EH (cell line): Measurements from ENCODE around the gene VSIG4.
"Not testable (repeated sequence)": the region's sequence is repeated elsewhere in the genome, so short reads cannot be mapped to it uniquely, and the experiment has no call there.

Experiments used
- DNase-seq: peaks from one replicate; pipeline ENCODE4 v3.0.0-alpha.2; 2015; ENCODE audit warnings: low read depth

VSIG4 gene

GRCh38 chrX:66007851-66008250, 32.0 kb downstream of the VSIG4 start:
- no peak for DNase-seq

GRCh38 chrX:66005830-66006449, 33.9 kb downstream of the VSIG4 start:
- DNase-seq = no peak

- DNase-seq = no peak
Measured at GRCh38 chrX:66004928-66005829, 34.7 kb downstream of the VSIG4 start.

GRCh38 chrX:66002824-66003680, 36.8 kb downstream of the VSIG4 start:
- no peak for DNase-seq

- DNase-seq = no peak
Measured at GRCh38 chrX:66001596-66001995, 38.3 kb downstream of the VSIG4 start.

GRCh38 chrX:66000628-66001272, 39.1 kb downstream of the VSIG4 start:
- DNase-seq = no peak

- no peak for DNase-seq
Measured at GRCh38 chrX:66000178-66000577, 39.7 kb downstream of the VSIG4 start.

GRCh38 chrX:65999563-66000148, 40.2 kb downstream of the VSIG4 start:
- DNase-seq = no peak

GRCh38 chrX:65999029-65999562, 40.8 kb downstream of the VSIG4 start:
- DNase-seq = no peak

GRCh38 chrX:65997978-65998717, 41.7 kb downstream of the VSIG4 start:
- DNase-seq = no peak

GRCh38 chrX:65994519-65995506, 45.1 kb downstream of the VSIG4 start:
- no peak for DNase-seq

- no peak for DNase-seq
Measured at GRCh38 chrX:65993915-65994460, 45.9 kb downstream of the VSIG4 start.

- no peak for DNase-seq
Measured at GRCh38 chrX:65993332-65993731, 46.5 kb downstream of the VSIG4 start.

- no peak for DNase-seq
Measured at GRCh38 chrX:65990702-65991101, 49.2 kb downstream of the VSIG4 start.

GRCh38 chrX:65987811-65988210, 52.1 kb downstream of the VSIG4 start:
- DNase-seq = no peak

GRCh38 chrX:65985922-65986588, 53.8 kb downstream of the VSIG4 start:
- DNase-seq = peak; percentile 54

GRCh38 chrX:65985211-65985610, 54.7 kb downstream of the VSIG4 start:
- no peak for DNase-seq

GRCh38 chrX:65977161-65977560, 62.7 kb downstream of the VSIG4 start:
- DNase-seq = not testable (repeated sequence)
